Measurements from ENCODE around the gene PIF1. TPM values are rescaled to one million over a fixed set of nuclear protein-coding genes. Genes with fewer than 3 reads are reported as not detected.

PIF1 gene
- polyA plus RNA-seq, 1 experiment: 6.2 TPM

DNA sequence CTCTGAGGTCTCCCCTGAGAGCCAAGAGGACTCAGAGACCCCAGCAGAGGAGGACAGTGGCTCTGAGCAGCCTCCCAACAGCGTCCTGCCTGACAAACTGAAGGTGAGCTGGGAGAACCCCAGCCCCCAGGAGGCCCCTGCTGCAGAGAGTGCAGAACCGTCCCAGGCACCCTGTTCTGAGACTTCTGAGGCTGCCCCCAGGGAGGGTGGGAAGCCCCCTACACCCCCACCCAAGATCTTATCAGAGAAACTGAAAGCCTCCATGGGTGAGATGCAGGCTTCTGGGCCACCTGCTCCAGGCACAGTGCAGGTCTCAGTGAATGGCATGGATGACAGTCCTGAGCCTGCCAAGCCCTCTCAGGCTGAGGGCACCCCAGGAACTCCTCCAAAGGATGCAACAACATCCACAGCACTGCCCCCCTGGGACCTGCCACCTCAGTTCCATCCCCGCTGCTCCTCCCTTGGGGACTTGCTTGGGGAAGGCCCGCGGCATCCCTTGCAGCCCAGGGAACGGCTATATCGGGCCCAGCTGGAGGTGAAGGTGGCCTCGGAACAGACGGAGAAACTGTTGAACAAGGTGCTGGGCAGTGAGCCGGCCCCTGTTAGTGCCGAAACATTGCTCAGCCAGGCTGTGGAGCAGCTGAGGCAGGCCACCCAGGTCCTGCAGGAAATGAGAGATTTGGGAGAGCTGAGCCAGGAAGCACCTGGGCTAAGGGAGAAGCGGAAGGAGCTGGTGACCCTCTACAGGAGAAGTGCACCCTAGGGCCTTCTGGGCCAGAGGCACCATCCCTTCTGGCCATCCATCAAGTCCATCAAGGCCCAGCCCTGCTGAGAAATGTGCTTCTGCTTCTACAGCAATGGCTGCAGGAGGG lies 39.9 kb upstream of the PIF1 start:
- POLR2A ChIA-PET: interaction anchor here (1.2 to 1.8 kb wide), 4 partner anchors 9 to 24 kb away, joined by 3 to 18 read pairs (median 12); partner anchors contain the start of gene PLEKHO2
- CTCF ChIA-PET: interaction anchor here (1.0 to 1.2 kb wide), 2 partner anchors 9 to 40 kb away, joined by 3 read pairs; no protein-coding TSS in a partner anchor
- Histone ChIP-seq H3K27ac (ENCODE audit: low read depth, low read length) (peak overlapping the region; percentile 91), H3K27me3 (ENCODE audit: control insufficient read depth, insufficient read depth, low read length) (no peaks in the 10 kb centered on the region), H3K4me3 (ENCODE audit: low read depth, low read length) (no peak overlapping the region), H3K9me3 (ENCODE audit: control insufficient read depth, insufficient read depth, low read length) (no peaks in the 10 kb centered on the region; the same call in 1 of the 2 replicates)
- TF ChIP-seq, protein P1, sequence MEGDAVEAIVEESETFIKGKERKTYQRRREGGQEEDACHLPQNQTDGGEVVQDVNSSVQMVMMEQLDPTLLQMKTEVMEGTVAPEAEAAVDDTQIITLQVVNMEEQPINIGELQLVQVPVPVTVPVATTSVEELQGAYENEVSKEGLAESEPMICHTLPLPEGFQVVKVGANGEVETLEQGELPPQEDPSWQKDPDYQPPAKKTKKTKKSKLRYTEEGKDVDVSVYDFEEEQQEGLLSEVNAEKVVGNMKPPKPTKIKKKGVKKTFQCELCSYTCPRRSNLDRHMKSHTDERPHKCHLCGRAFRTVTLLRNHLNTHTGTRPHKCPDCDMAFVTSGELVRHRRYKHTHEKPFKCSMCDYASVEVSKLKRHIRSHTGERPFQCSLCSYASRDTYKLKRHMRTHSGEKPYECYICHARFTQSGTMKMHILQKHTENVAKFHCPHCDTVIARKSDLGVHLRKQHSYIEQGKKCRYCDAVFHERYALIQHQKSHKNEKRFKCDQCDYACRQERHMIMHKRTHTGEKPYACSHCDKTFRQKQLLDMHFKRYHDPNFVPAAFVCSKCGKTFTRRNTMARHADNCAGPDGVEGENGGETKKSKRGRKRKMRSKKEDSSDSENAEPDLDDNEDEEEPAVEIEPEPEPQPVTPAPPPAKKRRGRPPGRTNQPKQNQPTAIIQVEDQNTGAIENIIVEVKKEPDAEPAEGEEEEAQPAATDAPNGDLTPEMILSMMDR (IDR thresholded peaks at IDR 0.05; ENCODE audit: low read depth, low read length): no peak
- no peak for DNase-seq (ENCODE audit: low read depth, low spot score)

DNA sequence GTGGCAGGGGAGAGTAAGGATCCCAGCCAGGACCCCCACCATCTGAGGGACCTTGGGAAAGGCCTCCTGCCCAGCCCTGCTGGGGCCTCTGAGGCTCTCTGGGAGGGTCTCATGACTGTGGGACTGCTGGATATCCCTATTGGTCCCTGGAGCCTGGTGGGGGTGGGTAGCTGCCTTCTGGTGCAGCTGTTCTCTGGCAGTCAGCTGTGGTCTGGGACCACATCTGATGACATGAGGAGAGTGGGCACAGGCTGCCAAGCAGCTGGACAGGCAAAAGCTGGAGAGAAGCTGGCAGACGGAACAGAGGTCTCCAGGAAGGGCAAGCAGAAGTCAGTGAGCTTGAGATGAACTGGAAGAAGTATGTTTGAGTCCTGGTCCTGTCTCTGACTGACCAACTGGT lies 38.6 kb upstream of the PIF1 start:
- CTCF ChIA-PET: interaction anchor here (1.2 kb wide), 1 partner anchor 41 kb away, joined by 3 read pairs; no protein-coding TSS in a partner anchor
- TF ChIP-seq, protein P1 (IDR thresholded peaks at IDR 0.05; ENCODE audit: low read depth, low read length): no peak
- POLR2A ChIA-PET: interaction anchor here (0.5 to 2.2 kb wide), 4 partner anchors 13 to 34 kb away, joined by 3 to 9 read pairs (median 4); no protein-coding TSS in a partner anchor
- Histone ChIP-seq H3K27me3 (ENCODE audit: control insufficient read depth, insufficient read depth, low read length) (no peaks in the 10 kb centered on the region), H3K27ac (ENCODE audit: low read depth, low read length) (peak overlapping the region; percentile 47), H3K4me3 (ENCODE audit: low read depth, low read length) (no peak overlapping the region), H3K9me3 (ENCODE audit: control insufficient read depth, insufficient read depth, low read length) (no peaks in the 10 kb centered on the region; the same call in 1 of the 2 replicates)
- DNase-seq (ENCODE audit: low read depth, low spot score): no peak

DNA sequence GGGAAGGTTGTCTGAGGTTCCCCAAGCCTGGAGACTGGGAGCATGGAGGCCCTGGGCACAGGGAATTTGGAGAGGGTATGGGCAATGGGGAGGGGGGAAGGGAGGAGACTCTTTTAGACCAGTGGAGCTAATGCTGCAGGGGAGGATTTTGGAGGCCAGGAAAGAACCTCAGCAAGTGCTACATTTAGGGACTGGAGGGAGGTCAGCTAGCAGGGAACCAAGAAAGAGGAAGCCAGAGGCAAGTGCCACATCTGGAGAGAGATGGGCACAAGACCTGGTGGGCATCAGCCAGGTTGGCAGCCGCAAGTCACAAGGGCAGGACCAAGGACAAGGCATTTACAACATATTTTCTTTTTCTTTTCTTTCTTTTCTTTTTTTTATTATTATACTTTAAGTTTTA lies 37.0 kb upstream of the PIF1 start:
- CTCF ChIA-PET: no interaction called here
- Histone ChIP-seq H3K27ac (ENCODE audit: low read depth, low read length) (no peak overlapping the region), H3K27me3 (ENCODE audit: control insufficient read depth, insufficient read depth, low read length) (no peaks in the 10 kb centered on the region), H3K4me3 (ENCODE audit: low read depth, low read length) (no peak overlapping the region), H3K9me3 (ENCODE audit: control insufficient read depth, insufficient read depth, low read length) (no peaks in the 10 kb centered on the region; the same call in 1 of the 2 replicates)
- POLR2A ChIA-PET: interaction anchor here (1.0 to 2.2 kb wide), 2 partner anchors 11 to 22 kb away, joined by 3 to 9 read pairs; no protein-coding TSS in a partner anchor
- TF ChIP-seq, protein P1 (IDR thresholded peaks at IDR 0.05; ENCODE audit: low read depth, low read length): no peak
- no peak for DNase-seq (ENCODE audit: low read depth, low spot score)

DNA sequence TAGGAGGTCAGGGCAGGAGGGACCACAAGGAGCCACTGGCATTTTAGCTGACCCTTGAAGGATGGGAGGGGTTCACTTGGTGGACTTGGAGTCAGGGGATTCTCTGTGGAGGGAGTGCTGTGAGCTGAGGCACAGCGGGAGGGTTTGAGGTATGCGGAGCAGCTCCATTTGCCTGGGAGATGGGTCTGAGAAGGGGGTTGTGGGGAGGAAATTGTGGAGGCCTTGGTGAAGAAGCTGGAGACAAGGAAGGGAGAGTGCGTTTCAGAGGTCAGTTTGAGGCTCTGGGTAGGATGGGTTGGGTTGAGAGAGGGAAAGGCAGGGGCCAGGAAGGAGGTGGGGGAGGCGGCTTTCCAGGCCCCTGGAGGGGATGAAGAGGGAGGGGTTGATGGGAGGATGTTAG lies 36.5 kb upstream of the PIF1 start:
- POLR2A ChIA-PET: interaction anchor here (1.0 kb wide), 1 partner anchor 11 kb away, joined by 3 read pairs; no protein-coding TSS in a partner anchor
- TF ChIP-seq, protein P1 (IDR thresholded peaks at IDR 0.05; ENCODE audit: low read depth, low read length): no peak
- no peak for DNase-seq (ENCODE audit: low read depth, low spot score)
- Histone ChIP-seq H3K4me3 (ENCODE audit: low read depth, low read length) (no peak overlapping the region), H3K9me3 (ENCODE audit: control insufficient read depth, insufficient read depth, low read length) (no peaks in the 10 kb centered on the region; the same call in 1 of the 2 replicates), H3K27ac (ENCODE audit: low read depth, low read length) (peak overlapping the region; percentile 31), H3K27me3 (ENCODE audit: control insufficient read depth, insufficient read depth, low read length) (no peaks in the 10 kb centered on the region)
- CTCF ChIA-PET: no interaction called here

DNA sequence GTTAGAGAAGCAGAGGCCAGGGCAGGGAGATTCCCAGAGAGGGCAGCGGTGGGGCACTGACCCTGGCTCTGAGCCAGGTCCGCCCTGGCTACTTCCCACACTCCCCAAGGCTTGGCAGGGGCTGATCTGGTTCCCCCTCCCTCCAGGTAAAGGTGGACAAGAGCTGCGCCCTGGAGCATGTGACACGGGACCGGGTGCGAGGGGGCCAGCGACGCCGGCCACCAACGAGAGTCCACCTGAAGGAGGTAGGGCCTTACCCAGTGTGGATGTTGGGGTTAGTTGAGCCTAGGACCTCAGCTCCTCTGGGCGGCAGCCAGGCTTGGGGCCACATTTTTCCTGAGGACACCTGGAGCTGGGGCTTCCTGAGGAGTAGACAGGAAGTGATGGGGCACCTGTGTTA lies 35.9 kb upstream of the PIF1 start:
- TF ChIP-seq, protein P1 (IDR thresholded peaks at IDR 0.05; ENCODE audit: low read depth, low read length): no peak
- ChIA-PET POLR2A (interaction anchor here (1.0 kb wide), 1 partner anchor 10 kb away, joined by 3 read pairs; no protein-coding TSS in a partner anchor), CTCF (no interaction called here)
- Histone ChIP-seq H3K27ac (ENCODE audit: low read depth, low read length) (no peak overlapping the region), H3K4me3 (ENCODE audit: low read depth, low read length) (no peak overlapping the region), H3K27me3 (ENCODE audit: control insufficient read depth, insufficient read depth, low read length) (no peaks in the 10 kb centered on the region), H3K9me3 (ENCODE audit: control insufficient read depth, insufficient read depth, low read length) (no peaks in the 10 kb centered on the region; the same call in 1 of the 2 replicates)
- DNase-seq (ENCODE audit: low read depth, low spot score): no peak
